ENCODE measurements around the gene RNF25.

Gene RNF25

DNA sequence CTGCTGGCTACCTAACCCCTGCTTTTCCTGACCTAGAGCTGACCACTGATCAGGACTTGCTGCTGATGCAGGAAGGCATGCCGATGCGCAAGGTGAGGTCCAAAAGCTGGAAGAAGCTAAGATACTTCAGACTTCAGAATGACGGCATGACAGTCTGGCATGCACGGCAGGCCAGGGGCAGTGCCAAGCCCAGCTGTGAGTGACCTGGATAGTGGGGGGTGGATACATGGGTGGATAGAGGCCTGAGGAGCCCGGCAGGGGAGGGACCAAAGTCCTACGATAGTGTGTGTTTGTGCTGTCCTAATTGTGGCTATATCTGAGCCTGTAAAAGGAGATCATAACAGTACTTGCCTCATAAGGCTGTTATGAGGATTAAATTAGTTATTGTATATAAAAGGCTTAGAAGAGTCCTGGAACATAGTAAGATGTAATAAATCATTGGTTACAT lies 55.9 kb downstream of the RNF25 start:
- no peak overlapping the region for H3K4me3 ChIP-seq (ENCODE audit: low read depth in 1 of 2, low read length in 1 of 2)
- peaks cover 4% of the 10 kb centered on the region for H3K27me3 ChIP-seq
- H3K9me3 ChIP-seq: no peaks in the 10 kb centered on the region
- H3K27ac ChIP-seq: no peak overlapping the region
- no peaks in the 10 kb centered on the region for H3K36me3 ChIP-seq
- no peaks in the 10 kb centered on the region for H3K4me1 ChIP-seq (ENCODE audit: control insufficient read depth in 1 of 2, insufficient read depth in 1 of 2, low read depth in 1 of 2, low read length in 1 of 2)
- TF ChIP-seq, protein P1, sequence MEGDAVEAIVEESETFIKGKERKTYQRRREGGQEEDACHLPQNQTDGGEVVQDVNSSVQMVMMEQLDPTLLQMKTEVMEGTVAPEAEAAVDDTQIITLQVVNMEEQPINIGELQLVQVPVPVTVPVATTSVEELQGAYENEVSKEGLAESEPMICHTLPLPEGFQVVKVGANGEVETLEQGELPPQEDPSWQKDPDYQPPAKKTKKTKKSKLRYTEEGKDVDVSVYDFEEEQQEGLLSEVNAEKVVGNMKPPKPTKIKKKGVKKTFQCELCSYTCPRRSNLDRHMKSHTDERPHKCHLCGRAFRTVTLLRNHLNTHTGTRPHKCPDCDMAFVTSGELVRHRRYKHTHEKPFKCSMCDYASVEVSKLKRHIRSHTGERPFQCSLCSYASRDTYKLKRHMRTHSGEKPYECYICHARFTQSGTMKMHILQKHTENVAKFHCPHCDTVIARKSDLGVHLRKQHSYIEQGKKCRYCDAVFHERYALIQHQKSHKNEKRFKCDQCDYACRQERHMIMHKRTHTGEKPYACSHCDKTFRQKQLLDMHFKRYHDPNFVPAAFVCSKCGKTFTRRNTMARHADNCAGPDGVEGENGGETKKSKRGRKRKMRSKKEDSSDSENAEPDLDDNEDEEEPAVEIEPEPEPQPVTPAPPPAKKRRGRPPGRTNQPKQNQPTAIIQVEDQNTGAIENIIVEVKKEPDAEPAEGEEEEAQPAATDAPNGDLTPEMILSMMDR (IDR thresholded peaks at IDR 0.05): no peak
